DOHH2 (cell line): ENCODE measurements around the gene CRELD2.

Source experiments
- EZH2phosphoT487 ChIP-seq: fragments of 200-600 bp; sonication (generic); IDR thresholded peaks from 2 replicates; pipeline ENCODE4 v1.6.1; 2017; ENCODE audit warnings: borderline replicate concordance, mild to moderate bottlenecking, antibody characterized with exemption, low read length, moderate library complexity, mixed read lengths
- TF ChIP-seq, protein P1 (sequence below): fragments of 200-600 bp; sonication (generic); IDR thresholded peaks from one replicate; pipeline ENCODE4 v1.5.1; 2014; ENCODE audit warnings: antibody characterized with exemption, mild to moderate bottlenecking, low read depth, low read length; ENCODE audit not compliant: poor library complexity, severe bottlenecking

DNA sequence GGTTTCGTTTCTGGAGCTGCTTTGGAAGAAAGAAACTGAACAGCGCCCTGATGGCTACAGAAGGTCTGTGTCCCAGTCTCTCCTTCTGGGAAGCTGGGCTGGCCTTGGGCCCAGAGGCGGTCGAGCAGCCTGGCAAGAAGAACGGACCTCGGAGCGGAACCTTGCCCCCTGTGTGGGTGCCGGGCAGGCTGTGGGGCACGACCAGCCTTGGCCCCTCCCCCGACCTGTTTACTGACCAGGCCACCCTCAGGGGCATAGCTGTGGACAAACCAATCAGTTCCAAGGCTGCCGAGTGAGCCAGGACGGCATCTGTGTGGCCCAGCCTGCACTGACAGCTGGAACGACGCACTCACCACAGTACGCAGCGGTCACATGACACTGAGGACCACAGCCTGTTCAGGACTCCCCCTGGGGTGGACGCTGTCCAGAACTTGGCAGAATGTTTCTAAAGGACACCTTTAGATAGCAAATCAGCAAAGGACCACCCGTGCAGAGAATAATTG lies 49.3 kb downstream of the CRELD2 start:
- TF ChIP-seq, protein P1, sequence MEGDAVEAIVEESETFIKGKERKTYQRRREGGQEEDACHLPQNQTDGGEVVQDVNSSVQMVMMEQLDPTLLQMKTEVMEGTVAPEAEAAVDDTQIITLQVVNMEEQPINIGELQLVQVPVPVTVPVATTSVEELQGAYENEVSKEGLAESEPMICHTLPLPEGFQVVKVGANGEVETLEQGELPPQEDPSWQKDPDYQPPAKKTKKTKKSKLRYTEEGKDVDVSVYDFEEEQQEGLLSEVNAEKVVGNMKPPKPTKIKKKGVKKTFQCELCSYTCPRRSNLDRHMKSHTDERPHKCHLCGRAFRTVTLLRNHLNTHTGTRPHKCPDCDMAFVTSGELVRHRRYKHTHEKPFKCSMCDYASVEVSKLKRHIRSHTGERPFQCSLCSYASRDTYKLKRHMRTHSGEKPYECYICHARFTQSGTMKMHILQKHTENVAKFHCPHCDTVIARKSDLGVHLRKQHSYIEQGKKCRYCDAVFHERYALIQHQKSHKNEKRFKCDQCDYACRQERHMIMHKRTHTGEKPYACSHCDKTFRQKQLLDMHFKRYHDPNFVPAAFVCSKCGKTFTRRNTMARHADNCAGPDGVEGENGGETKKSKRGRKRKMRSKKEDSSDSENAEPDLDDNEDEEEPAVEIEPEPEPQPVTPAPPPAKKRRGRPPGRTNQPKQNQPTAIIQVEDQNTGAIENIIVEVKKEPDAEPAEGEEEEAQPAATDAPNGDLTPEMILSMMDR, result no peak
- no peak for TF ChIP-seq EZH2phosphoT487
